Neural cell (in vitro differentiated cells): Measurements from ENCODE around the gene YLPM1. TPM values are rescaled to one million over a fixed set of nuclear protein-coding genes. Genes with fewer than 3 reads are reported as not detected.

ENCODE experiments used
- H2AFZ ChIP-seq: fragments of 200-600, 300-800 bp; sonication (generic), shearing (Covaris generic); 2 replicates; pipeline ENCODE4 v1.6.0; 2014; ENCODE audit warnings: low read depth, mild to moderate bottlenecking, antibody characterized with exemption, low read length, moderate library complexity
- H3F3A ChIP-seq: fragments of 200-600 bp; shearing (Covaris generic); 2 replicates; pipeline ENCODE4 v1.6.1; 2016; ENCODE audit warnings: mild to moderate bottlenecking, moderate library complexity, mixed read lengths, antibody characterized with exemption, low read length; ENCODE audit not compliant: insufficient read depth, poor library complexity, severe bottlenecking
- H3K27ac ChIP-seq: fragments of 200-600, 300-800 bp; sonication (generic), shearing (Covaris generic); 2 replicates; pipeline ENCODE4 v1.5.1; 2014; ENCODE audit warnings: mild to moderate bottlenecking, low read length, moderate library complexity
- H3K27me3 ChIP-seq: fragments of 300-800, 200-600 bp; sonication (generic), shearing (Covaris generic); 2 replicates; pipeline ENCODE4 v1.6.0; 2014; ENCODE audit warnings: mild to moderate bottlenecking, low read depth, low read length, moderate library complexity; ENCODE audit not compliant: insufficient read depth
- H3K36me3 ChIP-seq: fragments of 300-800, 200-600 bp; sonication (generic), shearing (Covaris generic); 2 replicates; pipeline ENCODE4 v1.5.1; 2014; ENCODE audit warnings: mild to moderate bottlenecking, antibody characterized with exemption, low read length, moderate library complexity; ENCODE audit not compliant: insufficient read depth
- H3K4me2 ChIP-seq: fragments of 300-800, 200-600 bp; sonication (generic), shearing (Covaris generic); 2 replicates; pipeline ENCODE4 v1.6.0; 2014; ENCODE audit warnings: mild to moderate bottlenecking, low read length
- H3K4me3 ChIP-seq: fragments of 300-800, 200-600 bp; sonication (generic), shearing (Covaris generic); 2 replicates; pipeline ENCODE4 v1.5.1; 2014; ENCODE audit warnings: mild to moderate bottlenecking, low read length, moderate library complexity
- H3K79me2 ChIP-seq: fragments of 200-600 bp; shearing (Covaris generic); replicated peaks from 2 replicates; pipeline ENCODE4 v1.6.0; 2014; ENCODE audit warnings: mild to moderate bottlenecking, low read length, moderate library complexity; ENCODE audit not compliant: insufficient read depth
- H3K9ac ChIP-seq: fragments of 300-800, 200-600 bp; sonication (generic), shearing (Covaris generic); 2 replicates; pipeline ENCODE4 v1.6.1; 2016; ENCODE audit warnings: mild to moderate bottlenecking, low read length, mixed read lengths
- H3K9me2 ChIP-seq: fragments of 200-600 bp; shearing (Covaris generic); 2 replicates; pipeline ENCODE4 v1.6.1; 2016; ENCODE audit warnings: mild to moderate bottlenecking, low read length, mixed read lengths; ENCODE audit not compliant: insufficient read depth
- H3K9me3 ChIP-seq: fragments of 200-600, 300-800 bp; sonication (generic), shearing (Covaris generic); 2 replicates; pipeline ENCODE4 v1.6.1; 2016; ENCODE audit warnings: mild to moderate bottlenecking, mixed run types, low read length, moderate library complexity, mixed read lengths
- H4K20me1 ChIP-seq: fragments of 200-600 bp; shearing (Covaris generic); 2 replicates; pipeline ENCODE4 v1.6.1; 2016; ENCODE audit warnings: mild to moderate bottlenecking, mixed run types; ENCODE audit not compliant: insufficient read depth
- EP300 ChIP-seq: fragments of 450-650 bp; conservative IDR thresholded peaks from 2 replicates; pipeline ENCODE4 v1.6.1; 2014; ENCODE audit warnings: antibody characterized with exemption, mild to moderate bottlenecking, moderate library complexity; ENCODE audit not compliant: poor library complexity, severe bottlenecking
- EZH2 ChIP-seq: fragments of 200-600, 300-800 bp; shearing (Covaris generic), sonication (generic); IDR thresholded peaks from 2 replicates; pipeline ENCODE4 v1.6.1; 2014; ENCODE audit warnings: antibody characterized with exemption, low read length, borderline replicate concordance, mild to moderate bottlenecking; ENCODE audit not compliant: insufficient read depth, poor library complexity, severe bottlenecking
- MXI1 ChIP-seq: fragments of 450-650 bp; conservative IDR thresholded peaks from 2 replicates; pipeline ENCODE4 v1.6.1; 2014; ENCODE audit warnings: antibody characterized with exemption, mild to moderate bottlenecking; ENCODE audit not compliant: poor library complexity, severe bottlenecking
- POLR2AphosphoS5 ChIP-seq: IDR thresholded peaks from 2 replicates; pipeline ENCODE4 v1.6.1; 2012
- RAD21 ChIP-seq: fragments of 450-650 bp; conservative IDR thresholded peaks from 2 replicates; pipeline ENCODE4 v1.6.1; 2014; ENCODE audit warnings: antibody characterized with exemption, mild to moderate bottlenecking, moderate library complexity
- SMC3 ChIP-seq: fragments of 450-650 bp; conservative IDR thresholded peaks from 2 replicates; pipeline ENCODE4 v1.6.1; 2014; ENCODE audit warnings: antibody characterized with exemption, mild to moderate bottlenecking, moderate library complexity; ENCODE audit not compliant: poor library complexity
- TAF1 ChIP-seq: IDR thresholded peaks from 2 replicates; pipeline ENCODE4 v1.6.1; 2012; ENCODE audit warnings: low read depth
- polyA plus RNA-seq: library from polyadenylated mRNA; depleted of rRNA; stranded (reverse); fragments of >200 nt; gene quantifications from 2 replicates; pipeline ENCODE4 v1.2.3, GENCODE V29; 2014
- TF ChIP-seq, protein P1 (sequence below): IDR thresholded peaks from 2 replicates; pipeline ENCODE4 v1.6.1; 2012; ENCODE audit warnings: borderline replicate concordance
- TF ChIP-seq, protein P2 (sequence below): fragments of 450-650 bp; IDR thresholded peaks from 2 replicates; pipeline ENCODE4 v1.5.1; 2014; ENCODE audit warnings: antibody characterized with exemption, mild to moderate bottlenecking, moderate library complexity; ENCODE audit not compliant: poor library complexity, severe bottlenecking

Gene YLPM1
- polyA plus RNA-seq, 1 donor from 2014 or later, result 63.4 TPM

DNA sequence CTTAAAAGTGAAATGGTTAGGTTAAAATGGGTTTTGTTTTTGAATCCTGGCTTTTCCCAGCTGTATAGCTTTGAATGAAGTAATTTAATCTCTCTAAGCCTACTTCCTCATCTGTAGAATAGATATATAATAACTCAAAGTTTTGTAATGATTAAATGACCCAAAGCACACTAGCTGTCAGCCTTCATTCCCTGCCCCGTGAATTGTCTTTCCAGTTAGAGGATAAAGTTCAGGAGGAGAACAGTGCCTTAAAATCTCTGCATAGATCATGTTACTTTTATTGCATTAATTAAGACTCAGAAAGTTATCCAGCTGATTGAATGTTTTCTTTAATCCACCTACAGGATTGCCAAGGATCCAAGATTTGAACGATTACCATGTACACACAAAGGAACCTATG is 30.7 kb upstream of the YLPM1 start:
- no peak overlapping the region for H3K27ac ChIP-seq
- H3K79me2 ChIP-seq, result no peaks in the 10 kb centered on the region
- H2AFZ ChIP-seq, result no peak overlapping the region
- H3K9ac ChIP-seq, result no peak overlapping the region
- H3K36me3 ChIP-seq, result no peaks in the 10 kb centered on the region
- TF ChIP-seq RAD21 (no peak), SMC3 (no peak), EP300 (no peak), TAF1 (no peak), MXI1 (no peak), POLR2AphosphoS5 (no peak), EZH2 (no peak)
- TF ChIP-seq, protein P1, sequence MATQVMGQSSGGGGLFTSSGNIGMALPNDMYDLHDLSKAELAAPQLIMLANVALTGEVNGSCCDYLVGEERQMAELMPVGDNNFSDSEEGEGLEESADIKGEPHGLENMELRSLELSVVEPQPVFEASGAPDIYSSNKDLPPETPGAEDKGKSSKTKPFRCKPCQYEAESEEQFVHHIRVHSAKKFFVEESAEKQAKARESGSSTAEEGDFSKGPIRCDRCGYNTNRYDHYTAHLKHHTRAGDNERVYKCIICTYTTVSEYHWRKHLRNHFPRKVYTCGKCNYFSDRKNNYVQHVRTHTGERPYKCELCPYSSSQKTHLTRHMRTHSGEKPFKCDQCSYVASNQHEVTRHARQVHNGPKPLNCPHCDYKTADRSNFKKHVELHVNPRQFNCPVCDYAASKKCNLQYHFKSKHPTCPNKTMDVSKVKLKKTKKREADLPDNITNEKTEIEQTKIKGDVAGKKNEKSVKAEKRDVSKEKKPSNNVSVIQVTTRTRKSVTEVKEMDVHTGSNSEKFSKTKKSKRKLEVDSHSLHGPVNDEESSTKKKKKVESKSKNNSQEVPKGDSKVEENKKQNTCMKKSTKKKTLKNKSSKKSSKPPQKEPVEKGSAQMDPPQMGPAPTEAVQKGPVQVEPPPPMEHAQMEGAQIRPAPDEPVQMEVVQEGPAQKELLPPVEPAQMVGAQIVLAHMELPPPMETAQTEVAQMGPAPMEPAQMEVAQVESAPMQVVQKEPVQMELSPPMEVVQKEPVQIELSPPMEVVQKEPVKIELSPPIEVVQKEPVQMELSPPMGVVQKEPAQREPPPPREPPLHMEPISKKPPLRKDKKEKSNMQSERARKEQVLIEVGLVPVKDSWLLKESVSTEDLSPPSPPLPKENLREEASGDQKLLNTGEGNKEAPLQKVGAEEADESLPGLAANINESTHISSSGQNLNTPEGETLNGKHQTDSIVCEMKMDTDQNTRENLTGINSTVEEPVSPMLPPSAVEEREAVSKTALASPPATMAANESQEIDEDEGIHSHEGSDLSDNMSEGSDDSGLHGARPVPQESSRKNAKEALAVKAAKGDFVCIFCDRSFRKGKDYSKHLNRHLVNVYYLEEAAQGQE, result no peak
- TF ChIP-seq, protein P2, sequence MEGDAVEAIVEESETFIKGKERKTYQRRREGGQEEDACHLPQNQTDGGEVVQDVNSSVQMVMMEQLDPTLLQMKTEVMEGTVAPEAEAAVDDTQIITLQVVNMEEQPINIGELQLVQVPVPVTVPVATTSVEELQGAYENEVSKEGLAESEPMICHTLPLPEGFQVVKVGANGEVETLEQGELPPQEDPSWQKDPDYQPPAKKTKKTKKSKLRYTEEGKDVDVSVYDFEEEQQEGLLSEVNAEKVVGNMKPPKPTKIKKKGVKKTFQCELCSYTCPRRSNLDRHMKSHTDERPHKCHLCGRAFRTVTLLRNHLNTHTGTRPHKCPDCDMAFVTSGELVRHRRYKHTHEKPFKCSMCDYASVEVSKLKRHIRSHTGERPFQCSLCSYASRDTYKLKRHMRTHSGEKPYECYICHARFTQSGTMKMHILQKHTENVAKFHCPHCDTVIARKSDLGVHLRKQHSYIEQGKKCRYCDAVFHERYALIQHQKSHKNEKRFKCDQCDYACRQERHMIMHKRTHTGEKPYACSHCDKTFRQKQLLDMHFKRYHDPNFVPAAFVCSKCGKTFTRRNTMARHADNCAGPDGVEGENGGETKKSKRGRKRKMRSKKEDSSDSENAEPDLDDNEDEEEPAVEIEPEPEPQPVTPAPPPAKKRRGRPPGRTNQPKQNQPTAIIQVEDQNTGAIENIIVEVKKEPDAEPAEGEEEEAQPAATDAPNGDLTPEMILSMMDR, result no peak
- no peak overlapping the region for H3K4me2 ChIP-seq
- no peaks in the 10 kb centered on the region for H3K27me3 ChIP-seq
- no peaks in the 10 kb centered on the region for H3F3A ChIP-seq
- H4K20me1 ChIP-seq, result no peaks in the 10 kb centered on the region
- H3K9me3 ChIP-seq, result no peaks in the 10 kb centered on the region
- no peaks in the 10 kb centered on the region for H3K9me2 ChIP-seq
- H3K4me3 ChIP-seq, result no peak overlapping the region

DNA sequence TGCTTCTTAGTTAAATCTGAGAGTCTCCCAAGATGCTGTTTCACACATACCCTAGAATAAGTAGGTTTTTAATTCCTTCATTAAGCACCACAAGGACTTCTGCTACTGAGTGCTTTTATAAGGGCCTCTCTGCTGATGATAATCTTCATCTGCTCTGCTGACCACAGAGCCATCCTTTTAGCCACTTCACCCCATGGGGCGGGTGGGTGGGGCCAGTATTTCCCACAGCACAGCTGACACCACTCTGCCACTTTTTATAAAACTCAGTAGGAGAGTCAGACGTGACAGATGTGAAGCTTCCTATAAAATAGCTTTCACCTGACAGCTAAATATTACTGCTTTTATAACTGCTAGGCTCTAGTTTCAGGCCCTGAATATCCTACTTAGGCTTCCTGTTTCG is 29.9 kb upstream of the YLPM1 start:
- H3K79me2 ChIP-seq, result no peaks in the 10 kb centered on the region
- no peaks in the 10 kb centered on the region for H3K36me3 ChIP-seq
- no peak overlapping the region for H3K4me2 ChIP-seq

More for the DNA sequence above, 29.9 kb upstream of the YLPM1 start:
- no peak overlapping the region for H3K27ac ChIP-seq
- no peak overlapping the region for H2AFZ ChIP-seq
- no peaks in the 10 kb centered on the region for H3K27me3 ChIP-seq
- H3F3A ChIP-seq, result no peaks in the 10 kb centered on the region
- no peaks in the 10 kb centered on the region for H4K20me1 ChIP-seq
- no peaks in the 10 kb centered on the region for H3K9me2 ChIP-seq
- no peaks in the 10 kb centered on the region for H3K9me3 ChIP-seq
- TF ChIP-seq, protein P2, result no peak
- TF ChIP-seq MXI1, result no peak
- TF ChIP-seq POLR2AphosphoS5, result no peak
- TF ChIP-seq TAF1, result no peak
- no peak overlapping the region for H3K9ac ChIP-seq
- H3K4me3 ChIP-seq, result no peak overlapping the region
